Chondrocyte (in vitro differentiated cells): ENCODE measurements around the gene CCND1. TPM values are rescaled to one million over a fixed set of nuclear protein-coding genes. Genes with fewer than 3 reads are reported as not detected.

Experiments used
- DNase-seq: peaks from one replicate; pipeline ENCODE4 v3.0.0; 2021; ENCODE audit warnings: mixed read lengths, low spot score
- H3K27ac Mint-ChIP-seq: one replicate; pipeline ENCODE4 v1.8.0; 2021; ENCODE audit warnings: mild to moderate bottlenecking, moderate library complexity, mixed read lengths; ENCODE audit not compliant: unreplicated experiment
- H3K27me3 Mint-ChIP-seq: 2 replicates; pipeline ENCODE4 v1.8.0; 2021; ENCODE audit warnings: low read depth, mixed read lengths
- H3K36me3 Mint-ChIP-seq: 2 replicates; pipeline ENCODE4 v1.8.0; 2021; ENCODE audit warnings: low read depth, mixed read lengths
- H3K4me1 Mint-ChIP-seq: 2 replicates; pipeline ENCODE4 v1.8.0; 2021; ENCODE audit warnings: low read depth, mild to moderate bottlenecking, mixed read lengths
- H3K4me3 Mint-ChIP-seq: one replicate; pipeline ENCODE4 v1.8.0; 2021; ENCODE audit warnings: mild to moderate bottlenecking, moderate library complexity, mixed read lengths; ENCODE audit not compliant: unreplicated experiment
- H3K9me3 Mint-ChIP-seq: 2 replicates; pipeline ENCODE4 v1.8.0; 2021; ENCODE audit warnings: low read depth, mixed read lengths
- total RNA-seq: library from RNA; stranded (reverse); gene quantifications from 3 replicates; pipeline ENCODE4 v1.2.1, GENCODE V29; 2021
- TF ChIP-seq, protein P1 (sequence below): fragments of 200-600 bp; sonication (generic); IDR thresholded peaks from 2 replicates; pipeline ENCODE4 v1.5.0; 2021; ENCODE audit warnings: antibody characterized with exemption, mild to moderate bottlenecking, moderate library complexity

Gene CCND1
- total RNA-seq, 1 donor from 2014 or later = 129 TPM

DNA sequence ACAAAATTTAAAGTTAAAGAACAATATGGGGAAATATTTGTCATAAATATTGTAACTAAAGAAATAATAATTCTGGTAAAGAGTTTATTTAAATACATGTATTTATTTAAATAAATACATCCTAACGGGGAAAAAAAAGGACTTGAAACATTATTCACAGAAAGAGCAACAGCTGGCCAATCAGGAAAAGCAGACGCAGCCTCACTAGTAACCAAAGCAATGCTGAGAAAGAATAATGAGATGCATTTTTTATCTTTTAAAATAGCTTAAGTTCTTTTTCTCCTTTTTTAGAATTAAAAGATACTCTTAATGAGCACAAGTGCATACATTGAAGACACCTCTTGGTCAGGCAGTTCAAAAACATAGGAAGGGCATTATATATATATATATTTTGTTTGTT is 36.8 kb downstream of the CCND1 start:
- H3K4me1 Mint-ChIP-seq = peaks cover 20% of the 10 kb centered on the region
- no peak for DNase-seq
- H3K9me3 Mint-ChIP-seq = no peaks in the 10 kb centered on the region
- H3K27me3 Mint-ChIP-seq = no peaks in the 10 kb centered on the region
- no peaks in the 10 kb centered on the region for H3K36me3 Mint-ChIP-seq
- TF ChIP-seq, protein P1, sequence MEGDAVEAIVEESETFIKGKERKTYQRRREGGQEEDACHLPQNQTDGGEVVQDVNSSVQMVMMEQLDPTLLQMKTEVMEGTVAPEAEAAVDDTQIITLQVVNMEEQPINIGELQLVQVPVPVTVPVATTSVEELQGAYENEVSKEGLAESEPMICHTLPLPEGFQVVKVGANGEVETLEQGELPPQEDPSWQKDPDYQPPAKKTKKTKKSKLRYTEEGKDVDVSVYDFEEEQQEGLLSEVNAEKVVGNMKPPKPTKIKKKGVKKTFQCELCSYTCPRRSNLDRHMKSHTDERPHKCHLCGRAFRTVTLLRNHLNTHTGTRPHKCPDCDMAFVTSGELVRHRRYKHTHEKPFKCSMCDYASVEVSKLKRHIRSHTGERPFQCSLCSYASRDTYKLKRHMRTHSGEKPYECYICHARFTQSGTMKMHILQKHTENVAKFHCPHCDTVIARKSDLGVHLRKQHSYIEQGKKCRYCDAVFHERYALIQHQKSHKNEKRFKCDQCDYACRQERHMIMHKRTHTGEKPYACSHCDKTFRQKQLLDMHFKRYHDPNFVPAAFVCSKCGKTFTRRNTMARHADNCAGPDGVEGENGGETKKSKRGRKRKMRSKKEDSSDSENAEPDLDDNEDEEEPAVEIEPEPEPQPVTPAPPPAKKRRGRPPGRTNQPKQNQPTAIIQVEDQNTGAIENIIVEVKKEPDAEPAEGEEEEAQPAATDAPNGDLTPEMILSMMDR = no peak
- H3K4me3 Mint-ChIP-seq = no peak overlapping the region
- H3K27ac Mint-ChIP-seq = no peak overlapping the region

DNA sequence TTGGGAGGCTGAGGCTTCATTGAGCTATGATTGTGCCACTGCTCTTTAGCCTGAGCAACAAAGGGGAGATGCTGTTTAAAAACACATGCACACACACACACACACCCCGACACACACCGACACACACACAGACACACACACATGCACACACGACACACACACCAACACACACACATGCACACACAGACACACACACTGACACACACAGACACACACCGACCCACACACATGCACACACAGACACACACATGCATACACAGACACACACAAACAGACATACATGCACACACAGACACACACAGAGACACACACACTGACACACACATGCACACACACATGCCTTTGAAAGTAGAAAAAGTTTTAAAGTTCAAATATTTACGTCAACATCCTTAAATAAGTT is 39.7 kb downstream of the CCND1 start:
- TF ChIP-seq, protein P1 = no peak
- no peaks in the 10 kb centered on the region for H3K36me3 Mint-ChIP-seq
- no peak overlapping the region for H3K27ac Mint-ChIP-seq
- no peaks in the 10 kb centered on the region for H3K27me3 Mint-ChIP-seq
- no peak for DNase-seq
- no peak overlapping the region for H3K4me3 Mint-ChIP-seq
- peaks cover 3% of the 10 kb centered on the region for H3K4me1 Mint-ChIP-seq
- no peaks in the 10 kb centered on the region for H3K9me3 Mint-ChIP-seq

DNA sequence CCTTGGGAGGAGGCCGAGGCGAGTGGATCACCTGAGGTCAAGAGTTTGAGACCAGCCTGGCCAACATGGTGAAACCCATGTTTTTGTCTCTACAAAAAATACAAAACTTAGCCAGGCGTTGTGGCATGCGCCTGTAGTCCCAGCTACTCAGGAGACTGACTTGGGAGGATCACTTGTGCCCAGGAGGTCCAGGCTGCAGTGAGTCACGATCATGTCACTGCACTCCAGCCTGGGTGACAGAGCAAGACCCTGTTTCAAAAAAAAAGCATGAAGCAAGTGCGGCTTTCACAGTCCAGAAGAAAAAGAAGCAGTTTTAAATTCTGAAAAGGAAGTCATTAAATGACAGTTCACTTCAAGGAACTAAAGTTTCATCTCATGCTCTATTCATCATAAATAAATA is 41.3 kb downstream of the CCND1 start:
- H3K36me3 Mint-ChIP-seq = no peaks in the 10 kb centered on the region
- no peaks in the 10 kb centered on the region for H3K9me3 Mint-ChIP-seq
- DNase-seq = no peak
- H3K27me3 Mint-ChIP-seq = no peaks in the 10 kb centered on the region
- H3K4me1 Mint-ChIP-seq = peaks cover 5% of the 10 kb centered on the region
- no peak overlapping the region for H3K27ac Mint-ChIP-seq
- H3K4me3 Mint-ChIP-seq = no peak overlapping the region
- TF ChIP-seq, protein P1 = no peak

DNA sequence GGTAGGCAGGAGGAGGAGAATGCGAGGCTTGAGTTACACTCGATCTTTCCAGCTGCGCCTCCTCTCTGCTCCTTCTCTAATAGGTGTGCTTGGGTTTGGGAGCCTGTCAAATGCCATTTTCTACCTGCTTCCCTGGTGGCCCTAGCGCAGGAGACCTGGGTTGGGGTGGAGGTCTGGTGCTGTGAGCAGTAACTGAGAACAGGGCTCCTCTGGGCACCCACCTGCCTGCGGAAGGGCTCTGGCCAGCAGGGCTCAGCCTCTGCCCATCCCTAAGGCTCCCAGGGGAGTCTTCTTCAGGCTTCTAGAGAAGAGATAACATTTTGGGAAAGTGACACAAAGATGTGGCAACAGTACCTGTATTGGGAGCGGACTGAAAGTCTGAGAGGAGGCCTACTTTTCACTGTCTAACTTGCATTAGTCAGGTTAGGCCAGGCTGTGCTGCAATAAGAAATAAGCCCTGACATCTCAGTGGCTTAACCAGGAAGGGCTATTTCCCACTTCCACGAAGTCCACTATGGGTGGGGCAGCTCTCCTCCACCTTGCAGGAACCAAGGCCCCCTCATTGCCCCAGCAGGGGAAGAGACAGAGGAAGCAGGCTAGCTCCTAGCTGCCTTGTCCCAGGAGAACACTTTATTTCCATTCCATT is 41.8 kb downstream of the CCND1 start:
- Mint-ChIP-seq H3K27me3 (no peaks in the 10 kb centered on the region), H3K27ac (no peak overlapping the region), H3K4me3 (no peak overlapping the region), H3K9me3 (no peaks in the 10 kb centered on the region), H3K36me3 (no peaks in the 10 kb centered on the region), H3K4me1 (peaks cover 5% of the 10 kb centered on the region)
- TF ChIP-seq, protein P1 = no peak
- DNase-seq = no peak

DNA sequence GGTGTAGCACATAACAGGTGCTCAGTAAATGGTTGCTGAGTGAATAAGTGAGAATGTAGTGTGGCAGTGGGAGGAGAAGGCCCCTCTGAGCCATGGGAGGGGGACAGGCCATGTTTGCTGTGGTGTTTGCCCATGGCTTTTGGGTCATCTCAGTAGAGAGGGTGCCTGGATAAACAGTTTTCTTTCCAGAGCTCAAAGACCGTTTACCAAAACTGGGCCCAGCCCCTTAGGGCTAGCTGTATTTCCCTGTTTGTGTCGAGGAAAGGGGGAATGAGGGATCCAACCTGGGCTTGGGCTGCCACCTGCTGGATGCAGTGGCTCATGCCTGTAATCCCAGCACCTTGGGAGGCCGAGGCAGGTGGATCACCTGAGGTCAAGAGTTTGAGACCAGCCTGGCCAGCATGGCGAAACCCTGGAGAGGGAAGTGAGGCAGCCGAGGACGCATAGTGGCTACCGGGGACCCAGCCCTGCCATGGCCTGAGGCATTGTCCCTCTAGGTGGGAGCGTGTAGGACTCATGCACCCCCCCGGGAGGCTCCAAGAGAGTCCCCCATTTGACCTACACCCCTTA is 42.9 kb downstream of the CCND1 start:
- no peaks in the 10 kb centered on the region for H3K36me3 Mint-ChIP-seq
- no peak overlapping the region for H3K27ac Mint-ChIP-seq
- TF ChIP-seq, protein P1 = peak; percentile 63
- no peak for DNase-seq
- no peaks in the 10 kb centered on the region for H3K9me3 Mint-ChIP-seq
- H3K4me1 Mint-ChIP-seq = peaks cover 5% of the 10 kb centered on the region
- H3K4me3 Mint-ChIP-seq = no peak overlapping the region
- H3K27me3 Mint-ChIP-seq = no peaks in the 10 kb centered on the region
